ENCODE results near the gene KDM4C.
"Not testable (repeated sequence)": the region's sequence is repeated elsewhere in the genome, so short reads cannot be mapped to it uniquely, and the experiment has no call there.

Gene KDM4C

GRCh38 chr9:6764523-6764922 lies 6.8 kb downstream of the KDM4C start:
- DNase-seq, result no peak

GRCh38 chr9:6764950-6765349 lies 7.2 kb downstream of the KDM4C start:
- no peak for DNase-seq

GRCh38 chr9:6765396-6765795 lies 7.6 kb downstream of the KDM4C start:
- no peak for DNase-seq

- no peak for DNase-seq
Measured at GRCh38 chr9:6766606-6767005, 8.8 kb downstream of the KDM4C start.

- not testable (repeated sequence) for DNase-seq
Measured at GRCh38 chr9:6768587-6768986, 10.8 kb downstream of the KDM4C start.

- DNase-seq, result no peak
Measured at GRCh38 chr9:6771722-6772121, 13.9 kb downstream of the KDM4C start.

- DNase-seq, result no peak
Measured at GRCh38 chr9:6777213-6777902, 19.6 kb downstream of the KDM4C start.

GRCh38 chr9:6779417-6780241 lies 21.9 kb downstream of the KDM4C start:
- no peak for DNase-seq

GRCh38 chr9:6780690-6781089 lies 22.9 kb downstream of the KDM4C start:
- no peak for DNase-seq

GRCh38 chr9:6781476-6781875 lies 23.7 kb downstream of the KDM4C start:
- no peak for DNase-seq

- DNase-seq, result no peak
Measured at GRCh38 chr9:6782345-6782744, 24.6 kb downstream of the KDM4C start.

GRCh38 chr9:6782981-6783380 lies 25.2 kb downstream of the KDM4C start:
- no peak for DNase-seq

- DNase-seq, result no peak
Measured at GRCh38 chr9:6783753-6784152, 26.0 kb downstream of the KDM4C start.

- no peak for DNase-seq
Measured at GRCh38 chr9:6785682-6786081, 27.9 kb downstream of the KDM4C start.

GRCh38 chr9:6787793-6788161 lies 30.0 kb downstream of the KDM4C start:
- no peak for DNase-seq

GRCh38 chr9:6788162-6789016 lies 30.6 kb downstream of the KDM4C start:
- no peak for DNase-seq

GRCh38 chr9:6789017-6789338 lies 31.2 kb downstream of the KDM4C start:
- not testable (repeated sequence) for DNase-seq

GRCh38 chr9:6790866-6791265 lies 33.1 kb downstream of the KDM4C start:
- DNase-seq, result no peak

- no peak for DNase-seq
Measured at GRCh38 chr9:6793203-6793602, 35.4 kb downstream of the KDM4C start.

- no peak for DNase-seq
Measured at GRCh38 chr9:6794936-6795335, 37.2 kb downstream of the KDM4C start.

GRCh38 chr9:6802926-6803325 lies 45.2 kb downstream of the KDM4C start:
- DNase-seq, result no peak

GRCh38 chr9:6805532-6805931 lies 47.8 kb downstream of the KDM4C start:
- no peak for DNase-seq

- DNase-seq, result not testable (repeated sequence)
Measured at GRCh38 chr9:6806318-6806717, 48.5 kb downstream of the KDM4C start.

GRCh38 chr9:6807669-6808068 lies 49.9 kb downstream of the KDM4C start:
- DNase-seq, result not testable (repeated sequence)
